Cardiac fibroblast (primary cell): Measurements from ENCODE around the gene ST3GAL4.

Experiments
- DNase-seq, 2 donors: peaks; one replicate each; pipeline versions ENCODE4 v3.0.0 to v3.0.0-alpha.2; 2010; ENCODE audit warnings: low read depth in 2 of 2
- H3K4me3 ChIP-seq, 2 donors: replicated peaks in 1 of 2; 1 replicate in 1 of 2; 2 replicates in 1 of 2; pipeline ENCODE4 v1.5.1; 2011; ENCODE audit warnings: low read depth in 2 of 2, low read length in 2 of 2, mild to moderate bottlenecking in 2 of 2, moderate library complexity in 1 of 2
- TF ChIP-seq, protein P1 (sequence below): IDR thresholded peaks from one replicate; pipeline ENCODE4 v1.5.1; 2011; ENCODE audit warnings: low read depth, mild to moderate bottlenecking, low read length, inconsistent platforms

Gene ST3GAL4

DNA sequence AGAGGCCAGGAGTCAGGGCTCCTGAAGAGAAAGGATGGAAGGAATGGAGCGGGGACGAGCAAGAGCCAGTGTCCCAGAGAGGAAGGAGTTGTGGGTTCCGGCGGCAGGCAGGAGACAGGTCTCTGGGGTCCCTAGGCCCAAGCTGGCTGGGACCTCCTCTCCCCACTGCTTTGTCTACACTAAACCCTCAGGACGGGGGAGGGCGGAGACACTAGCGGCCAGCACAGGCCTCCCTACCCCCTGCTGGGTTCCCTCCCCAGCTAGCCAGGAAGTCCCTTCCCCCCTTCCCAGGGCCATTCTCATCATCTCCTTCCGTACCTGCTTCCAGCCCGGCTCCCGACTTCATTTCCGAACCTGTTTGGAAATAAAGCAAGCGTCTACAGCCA lies 79.5 kb downstream of the ST3GAL4 start:
- H3K4me3 ChIP-seq, result no peak overlapping the region
- TF ChIP-seq, protein P1, sequence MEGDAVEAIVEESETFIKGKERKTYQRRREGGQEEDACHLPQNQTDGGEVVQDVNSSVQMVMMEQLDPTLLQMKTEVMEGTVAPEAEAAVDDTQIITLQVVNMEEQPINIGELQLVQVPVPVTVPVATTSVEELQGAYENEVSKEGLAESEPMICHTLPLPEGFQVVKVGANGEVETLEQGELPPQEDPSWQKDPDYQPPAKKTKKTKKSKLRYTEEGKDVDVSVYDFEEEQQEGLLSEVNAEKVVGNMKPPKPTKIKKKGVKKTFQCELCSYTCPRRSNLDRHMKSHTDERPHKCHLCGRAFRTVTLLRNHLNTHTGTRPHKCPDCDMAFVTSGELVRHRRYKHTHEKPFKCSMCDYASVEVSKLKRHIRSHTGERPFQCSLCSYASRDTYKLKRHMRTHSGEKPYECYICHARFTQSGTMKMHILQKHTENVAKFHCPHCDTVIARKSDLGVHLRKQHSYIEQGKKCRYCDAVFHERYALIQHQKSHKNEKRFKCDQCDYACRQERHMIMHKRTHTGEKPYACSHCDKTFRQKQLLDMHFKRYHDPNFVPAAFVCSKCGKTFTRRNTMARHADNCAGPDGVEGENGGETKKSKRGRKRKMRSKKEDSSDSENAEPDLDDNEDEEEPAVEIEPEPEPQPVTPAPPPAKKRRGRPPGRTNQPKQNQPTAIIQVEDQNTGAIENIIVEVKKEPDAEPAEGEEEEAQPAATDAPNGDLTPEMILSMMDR, result no peak
- DNase-seq, result no peak

DNA sequence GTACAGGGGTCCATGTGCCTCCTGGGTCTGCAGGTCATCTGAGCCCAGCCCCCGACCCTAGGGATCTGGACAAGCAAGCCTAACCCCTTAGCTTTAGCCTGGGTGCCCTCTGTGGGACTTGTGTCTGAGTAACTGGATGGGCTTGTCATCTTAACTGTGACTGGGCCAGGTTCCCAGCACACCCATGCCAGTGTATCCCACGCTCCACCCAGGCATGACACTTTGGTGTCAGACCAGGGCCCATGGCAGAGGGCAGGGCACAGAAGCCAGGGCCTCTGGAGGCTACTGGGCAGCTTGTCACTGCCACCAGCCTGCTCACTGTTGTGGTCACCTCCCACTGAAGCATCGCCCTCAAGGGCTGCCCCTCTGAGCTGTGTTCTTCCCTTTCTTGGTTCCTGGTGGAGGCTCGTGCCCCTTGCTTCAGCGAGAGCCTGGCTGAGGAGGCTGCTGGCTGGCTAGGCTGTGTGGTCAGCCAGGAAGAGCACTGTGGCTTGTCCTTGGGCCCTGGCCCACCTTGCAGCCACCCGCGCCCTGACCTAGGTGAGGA lies 80.8 kb downstream of the ST3GAL4 start:
- TF ChIP-seq, protein P1, result no peak
- no peak overlapping the region for H3K4me3 ChIP-seq
- DNase-seq, result no peak

DNA sequence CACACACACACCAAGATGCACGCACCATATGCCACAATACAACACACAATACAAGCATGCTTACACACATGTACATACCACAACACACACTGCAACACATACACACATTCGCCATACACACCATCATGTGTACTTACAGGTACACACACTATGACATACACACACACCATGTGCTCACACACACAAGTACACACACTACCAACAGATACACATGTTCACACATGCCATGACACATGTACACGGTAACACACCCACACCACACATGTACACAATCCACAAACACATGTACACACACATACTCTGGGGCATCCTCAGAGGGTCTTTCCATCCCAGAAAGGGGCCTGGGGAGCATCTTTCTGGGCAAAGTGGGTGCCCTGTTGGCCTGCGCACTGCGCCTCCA lies 82.2 kb downstream of the ST3GAL4 start:
- H3K4me3 ChIP-seq, result no peak overlapping the region
- TF ChIP-seq, protein P1, result no peak
- DNase-seq, result no peak

DNA sequence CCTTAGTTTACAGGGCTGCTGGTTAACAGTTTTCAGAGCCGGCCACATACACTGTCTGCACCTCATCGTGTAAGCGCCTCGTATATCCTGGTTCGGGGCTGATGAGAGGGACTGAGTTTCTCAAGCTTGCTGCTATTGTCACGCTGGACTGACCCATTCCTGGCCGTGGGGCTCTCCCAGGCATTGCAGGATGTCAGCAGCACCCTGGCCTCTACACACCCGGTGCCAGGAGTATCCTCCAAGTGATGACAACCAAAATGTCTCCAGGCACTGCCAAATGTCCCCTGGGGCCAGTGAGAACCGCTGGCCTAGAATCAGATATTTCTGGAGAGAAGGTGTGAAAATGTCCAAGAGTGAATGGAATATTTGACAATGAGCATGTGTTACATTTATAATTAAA lies 82.8 kb downstream of the ST3GAL4 start:
- peak; percentile 3 to 51 for DNase-seq
- no peak overlapping the region for H3K4me3 ChIP-seq
- TF ChIP-seq, protein P1, result no peak

DNA sequence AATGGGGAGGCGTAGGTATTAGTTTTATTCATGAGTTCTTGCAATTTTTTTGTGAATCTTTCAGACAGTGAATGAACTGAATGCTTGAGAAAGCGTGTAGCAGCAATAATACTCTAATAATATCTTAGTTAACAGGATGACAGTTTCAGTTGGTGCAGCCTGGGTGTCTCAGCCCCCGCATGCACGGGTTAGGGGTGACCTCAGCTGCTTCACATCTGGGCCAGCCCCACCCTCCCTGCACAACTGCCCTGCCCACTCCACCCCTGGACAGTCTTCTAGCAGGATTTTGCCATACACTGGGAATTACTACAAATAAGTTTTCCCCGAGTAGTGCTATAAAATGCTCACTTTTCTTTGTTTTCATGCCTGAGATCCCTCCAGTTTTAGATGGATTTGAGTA lies 83.2 kb downstream of the ST3GAL4 start:
- no peak for DNase-seq
- no peak overlapping the region for H3K4me3 ChIP-seq
- TF ChIP-seq, protein P1, result no peak

DNA sequence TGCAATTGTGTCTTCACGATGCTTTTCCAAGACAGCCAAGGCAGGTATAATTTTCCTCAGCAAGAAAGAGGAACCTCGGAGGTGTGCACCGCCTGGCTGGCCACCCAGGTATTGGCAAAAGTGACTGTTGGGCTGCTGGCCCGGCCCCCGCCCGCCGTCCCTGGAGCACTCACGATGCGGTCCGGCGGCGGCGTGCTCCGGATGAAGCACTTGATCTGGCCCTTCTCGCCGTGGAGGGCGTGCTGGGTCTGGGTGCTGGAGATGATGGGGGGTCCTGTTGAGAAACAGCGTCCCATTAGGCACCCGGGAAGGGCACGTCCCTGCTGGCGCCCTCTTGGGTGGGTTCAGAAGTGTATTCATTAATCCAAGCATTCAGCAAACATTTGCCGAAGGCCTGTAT lies 84.8 kb downstream of the ST3GAL4 start:
- TF ChIP-seq, protein P1, result no peak
- no peak for DNase-seq
- H3K4me3 ChIP-seq, result no peak overlapping the region

DNA sequence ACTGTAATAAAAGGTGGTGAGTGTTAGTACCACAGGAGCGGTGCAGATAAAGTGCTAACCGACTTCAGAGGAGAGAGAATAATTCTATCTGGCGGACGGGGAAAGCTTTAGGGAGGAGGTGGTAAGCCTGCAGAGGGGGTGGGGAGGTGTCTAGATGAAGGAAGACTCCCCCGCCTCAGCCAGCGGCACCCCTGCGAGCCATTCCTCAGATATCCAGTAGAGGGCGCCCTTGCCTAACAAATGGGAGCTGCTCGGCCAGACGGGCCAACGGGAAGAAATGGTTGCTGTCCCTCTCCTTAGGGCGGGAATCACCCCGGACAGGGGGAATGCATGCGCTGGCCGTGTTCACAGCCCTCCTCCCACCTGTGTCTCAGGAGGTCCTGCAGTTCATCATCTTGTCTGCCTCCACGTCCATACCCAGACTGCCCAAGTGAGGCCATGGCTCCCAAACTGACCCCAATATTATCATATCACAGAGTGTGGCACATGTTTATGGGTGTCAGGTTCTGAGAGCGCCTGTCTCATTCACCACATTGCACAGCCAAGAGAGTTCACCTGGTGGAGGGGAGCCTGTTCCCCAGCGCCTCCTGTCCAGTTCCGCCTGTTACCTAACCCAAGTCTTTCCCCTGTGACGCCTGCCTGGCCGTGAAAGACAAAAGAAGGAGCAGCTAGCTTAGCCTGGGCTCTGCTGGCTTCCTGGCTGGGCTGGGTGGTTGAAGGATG lies 85.5 kb downstream of the ST3GAL4 start:
- H3K4me3 ChIP-seq, result no peak overlapping the region
- TF ChIP-seq, protein P1, result peak; percentile 84
- peak; percentile 74 to 82 for DNase-seq
